Lung (tissue), 12 donors: Measurements from ENCODE around the gene BTBD16. TPM values are rescaled to one million over a fixed set of nuclear protein-coding genes. Genes with fewer than 3 reads are reported as not detected.

Experiments used
- ATAC-seq: fragments of 200-7000 bp; cut with Tn5 transposase; one replicate; pipeline ENCODE4 v1.9.1; 2020; ENCODE audit warnings: moderate number of reproducible peaks; ENCODE audit not compliant: insufficient read depth, low FRiP score
- DNase-seq, 3 donors: peaks; one replicate each; pipeline ENCODE4 v3.0.0-alpha.2; 2013 to 2017
- H3K27ac ChIP-seq, 2 donors: one replicate each; pipeline ENCODE4 v1.5.1; 2013; ENCODE audit warnings: mild to moderate bottlenecking in 2 of 2, moderate library complexity in 2 of 2, control low read depth in 1 of 2, inconsistent platforms in 1 of 2, low read depth in 1 of 2, low read length in 1 of 2
- H3K27me3 ChIP-seq, 3 donors: one replicate each; pipeline ENCODE4 v1.5.1; 2013; ENCODE audit warnings: low read length in 2 of 3; ENCODE audit not compliant: control insufficient read depth in 3 of 3, insufficient read depth in 3 of 3
- H3K36me3 ChIP-seq, 4 donors: one replicate each; pipeline ENCODE4 v1.5.1; 2013; ENCODE audit warnings: low read length in 4 of 4, mild to moderate bottlenecking in 1 of 4, moderate library complexity in 1 of 4; ENCODE audit not compliant: control insufficient read depth in 4 of 4, insufficient read depth in 4 of 4
- H3K4me1 ChIP-seq, 5 donors: one replicate each; pipeline ENCODE4 v1.5.1; 2013; ENCODE audit warnings: low read length in 5 of 5, mild to moderate bottlenecking in 2 of 5, moderate library complexity in 1 of 5; ENCODE audit not compliant: control insufficient read depth in 5 of 5, insufficient read depth in 5 of 5
- H3K4me3 ChIP-seq: one replicate; pipeline ENCODE4 v1.5.1; 2013; ENCODE audit warnings: mild to moderate bottlenecking, control low read depth, moderate library complexity
- H3K9ac ChIP-seq, 2 donors: one replicate each; pipeline ENCODE4 v1.5.1; 2013; ENCODE audit warnings: low read length in 2 of 2, control low read depth in 1 of 2; ENCODE audit not compliant: insufficient read depth in 1 of 2
- H3K9me3 ChIP-seq, 4 donors: one replicate each; pipeline ENCODE4 v1.5.1; 2013; ENCODE audit warnings: low read length in 3 of 4, mild to moderate bottlenecking in 1 of 4, moderate library complexity in 1 of 4; ENCODE audit not compliant: control insufficient read depth in 4 of 4, insufficient read depth in 3 of 4
- WGBS, 2 donors: extraction: QIAGEN DNeasy Blood & Tissue Kit; methylation state at CpG; one replicate each; pipeline ENCODE4 v1.1.7; 2013; 5-methylcytosine and 5-hydroxymethylcytosine counted together
- polyA plus RNA-seq, 2 donors: library from polyadenylated mRNA; stranded (reverse); fragments of 200-250 nt; gene quantifications; one replicate each; pipeline ENCODE4 v1.2.1, GENCODE V29; 2013
- total RNA-seq, 2 donors: library from RNA; depleted of rRNA in 1 of 2; stranded (reverse); fragments of >200 nt in 1 of 2; gene quantifications; one replicate each; pipeline ENCODE4 v1.2.1, GENCODE V29; 2014 to 2021
- TF ChIP-seq, protein P1 (sequence below): IDR thresholded peaks from 2 replicates; pipeline ENCODE4 v1.5.1; 2012; ENCODE audit warnings: mild to moderate bottlenecking; ENCODE audit errors: control extremely low read depth, extremely low read depth
- donor health status: control.
- donor health status: control.
- donor health status: Bipolar disorder and iron deficiency.
- donor health status: healthy.
- donor health status: DM: yes; HTN: yes; CAD: no.

BTBD16 gene
- total and polyA plus RNA-seq, 4 donors = 0.03 to 0.73 (median 0.67) TPM; not detected in 1

DNA sequence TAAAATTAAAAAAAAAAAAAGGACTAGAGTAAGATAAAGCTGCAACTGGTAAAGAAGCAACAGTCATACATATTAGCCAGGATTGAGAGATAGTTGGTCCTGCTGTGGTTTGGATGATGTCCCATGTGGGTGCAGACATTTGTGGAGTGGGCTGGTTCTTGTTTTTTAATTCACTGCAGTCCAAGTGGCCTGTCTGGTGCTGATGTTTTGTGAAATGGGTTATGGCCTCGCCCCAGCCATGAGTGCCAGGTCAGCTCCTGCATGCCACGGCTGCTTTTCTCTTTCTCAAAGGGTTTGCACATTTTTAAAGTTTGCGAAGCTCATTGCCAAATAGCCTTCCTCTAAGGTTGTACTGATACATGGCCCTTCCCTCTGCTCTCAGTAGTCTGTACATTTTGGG is 14.1 kb upstream of the BTBD16 start:
- Histone ChIP-seq H3K9ac (no peak overlapping the region), H3K4me3 (no peak overlapping the region), H3K4me1 (no peaks in the 10 kb centered on the region), H3K36me3 (peaks cover 0 to 30% (median 2%) of the 10 kb centered on the region in 4 donors), H3K27ac (no peak overlapping the region), H3K27me3 (no peaks in the 10 kb centered on the region), H3K9me3 (no peaks in the 10 kb centered on the region)
- TF ChIP-seq, protein P1, sequence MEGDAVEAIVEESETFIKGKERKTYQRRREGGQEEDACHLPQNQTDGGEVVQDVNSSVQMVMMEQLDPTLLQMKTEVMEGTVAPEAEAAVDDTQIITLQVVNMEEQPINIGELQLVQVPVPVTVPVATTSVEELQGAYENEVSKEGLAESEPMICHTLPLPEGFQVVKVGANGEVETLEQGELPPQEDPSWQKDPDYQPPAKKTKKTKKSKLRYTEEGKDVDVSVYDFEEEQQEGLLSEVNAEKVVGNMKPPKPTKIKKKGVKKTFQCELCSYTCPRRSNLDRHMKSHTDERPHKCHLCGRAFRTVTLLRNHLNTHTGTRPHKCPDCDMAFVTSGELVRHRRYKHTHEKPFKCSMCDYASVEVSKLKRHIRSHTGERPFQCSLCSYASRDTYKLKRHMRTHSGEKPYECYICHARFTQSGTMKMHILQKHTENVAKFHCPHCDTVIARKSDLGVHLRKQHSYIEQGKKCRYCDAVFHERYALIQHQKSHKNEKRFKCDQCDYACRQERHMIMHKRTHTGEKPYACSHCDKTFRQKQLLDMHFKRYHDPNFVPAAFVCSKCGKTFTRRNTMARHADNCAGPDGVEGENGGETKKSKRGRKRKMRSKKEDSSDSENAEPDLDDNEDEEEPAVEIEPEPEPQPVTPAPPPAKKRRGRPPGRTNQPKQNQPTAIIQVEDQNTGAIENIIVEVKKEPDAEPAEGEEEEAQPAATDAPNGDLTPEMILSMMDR = no peak
- ATAC-seq = no peak
- WGBS, 2 donors = 80 to 83% methylated on average over 3 of the region's 3 CpGs
- DNase-seq = no peak

DNA sequence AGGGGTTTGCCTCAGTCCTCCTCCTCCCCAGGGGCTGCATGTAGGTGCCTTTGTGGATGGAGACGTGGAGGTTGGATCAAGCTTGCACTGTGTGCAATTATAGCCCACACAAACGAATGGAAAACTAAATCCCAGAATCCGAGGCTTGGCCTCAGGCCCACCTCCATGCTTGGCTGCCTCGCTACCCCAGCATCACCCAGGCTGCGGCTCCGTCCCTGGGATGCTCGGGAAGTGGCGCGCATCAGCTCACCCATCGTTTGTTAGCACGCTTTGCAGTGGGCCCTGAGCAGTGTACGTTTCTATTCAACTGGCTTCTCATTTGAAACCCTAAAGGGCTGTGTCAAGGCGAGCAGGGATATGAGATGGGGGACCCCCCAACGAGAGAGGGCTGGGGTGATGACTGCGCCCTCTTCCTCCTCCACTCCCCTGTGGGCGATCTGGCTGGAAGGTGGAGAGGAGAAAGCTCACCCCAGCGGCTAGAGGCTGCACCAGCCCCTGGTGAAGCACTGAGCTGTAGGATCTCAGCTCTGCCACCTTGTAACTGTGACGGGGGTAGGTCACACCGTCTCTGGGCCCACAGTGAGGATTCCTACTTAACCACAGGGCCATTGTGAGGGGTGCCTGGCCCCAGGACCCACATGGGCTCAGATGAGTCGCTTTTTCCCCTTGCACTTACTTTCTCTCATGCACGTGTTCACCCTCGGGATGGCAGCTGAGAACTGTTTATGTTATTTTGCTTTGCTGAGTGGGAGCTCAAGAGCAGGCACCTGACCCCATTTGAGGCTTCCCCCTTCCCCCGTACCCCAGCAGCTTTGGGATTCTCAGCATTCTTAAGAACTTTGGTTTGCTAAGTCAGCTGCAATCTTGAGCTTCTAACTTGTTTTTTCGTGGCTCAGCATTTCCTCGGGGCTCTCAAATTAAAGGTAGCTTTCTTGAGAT is 12.7 kb upstream of the BTBD16 start:
- no peak for ATAC-seq

DNA sequence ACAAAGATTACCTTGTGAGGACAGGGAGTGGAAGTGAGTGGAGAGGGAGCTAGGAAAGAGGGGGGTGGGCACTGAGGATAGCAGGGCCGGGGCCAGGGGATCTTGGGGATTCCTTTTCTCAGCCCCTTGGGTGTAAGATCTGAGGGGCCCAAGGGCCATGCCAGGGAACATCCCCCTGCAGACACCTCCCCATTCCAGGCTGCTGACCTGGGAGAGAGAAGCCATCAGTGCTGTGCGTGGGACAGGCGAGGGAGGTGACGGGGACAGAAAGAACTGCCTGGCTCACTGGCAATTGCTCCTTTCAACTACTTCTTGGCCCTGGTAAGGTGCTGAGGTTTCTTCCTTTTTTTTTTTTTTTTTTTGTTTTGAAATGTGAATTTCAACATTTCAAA is 12.0 kb upstream of the BTBD16 start:
- WGBS, 2 donors = 84 to 86% methylated on average over 4 of the region's 4 CpGs
- Histone ChIP-seq H3K36me3 (peaks cover 0 to 18% (median 2%) of the 10 kb centered on the region in 4 donors), H3K4me3 (no peak overlapping the region), H3K9me3 (no peaks in the 10 kb centered on the region), H3K27me3 (no peaks in the 10 kb centered on the region), H3K27ac (no peak overlapping the region), H3K9ac (no peak overlapping the region), H3K4me1 (peaks cover 0 to 5% (median 0%) of the 10 kb centered on the region in 5 donors)
- ATAC-seq (no peak), DNase-seq (no peak)
- TF ChIP-seq, protein P1 = no peak

More for the DNA sequence above, 12.7 kb upstream of the BTBD16 start:
- TF ChIP-seq, protein P1 = no peak
- Histone ChIP-seq H3K27me3 (no peaks in the 10 kb centered on the region), H3K36me3 (peaks cover 0 to 21% (median 2%) of the 10 kb centered on the region in 4 donors), H3K4me1 (no peaks in the 10 kb centered on the region), H3K27ac (no peak overlapping the region), H3K9me3 (no peaks in the 10 kb centered on the region), H3K9ac (no peak overlapping the region), H3K4me3 (no peak overlapping the region)
- WGBS, 2 donors = 65 to 74% methylated on average over 25 of the region's 25 CpGs
- no peak for DNase-seq
